K562 (cell line): ENCODE data around the gene PSG6. TPM values are rescaled to one million over a fixed set of nuclear protein-coding genes. Genes with fewer than 3 reads are reported as not detected.
A peak's percentile ranks its signal among the peaks of the same experiment; 100 is the strongest.
"Not testable (repeated sequence)": the region's sequence is repeated elsewhere in the genome, so short reads cannot be mapped to it uniquely, and the experiment has no call there.

ENCODE experiments used
- ATAC-seq: fragments of 200-7000 bp; cut with Tn5 transposase; 3 replicates; pipeline ENCODE4 v1.9.1; 2020; ENCODE audit warnings: moderate library complexity
- BruUV-seq: library from RNA; stranded (reverse); fragments of 400-500 nt; replicated peaks from 2 replicates; lab custom pipeline; 2021; lab: Mats Ljungman, UMichigan
- CTCF ChIA-PET: fragments of 300-600 bp; formaldehyde crosslinking; extraction: SDS; loops from one replicate; lab custom pipeline; 2021; ENCODE audit warnings: low intra/inter-chr PET ratio; lab: Yijun Ruan, JAX
- POLR2A ChIA-PET: fragments of 300-600, 350-650 bp; sonication (Branson Sonifier 250); formaldehyde crosslinking; extraction: SDS; loops from one replicate; lab custom pipeline; 2021; ENCODE audit warnings: antibody characterized with exemption, inconsistent platforms; lab: Yijun Ruan, JAX
- DNase-seq, 4 experiments: peaks; one replicate each; pipeline versions ENCODE4 v3.0.0 to v3.0.0-alpha.2; 2011 to 2018; ENCODE audit warnings: low spot score in 3 of 4, mixed read lengths in 3 of 4; ENCODE audit errors: extremely low read depth in 1 of 4
- FAIRE-seq: peaks from 2 replicates; lab custom pipeline; 2011; peaks lifted over from hg19 to GRCh38; lab: Jason Lieb, UNC
- H2AFZ ChIP-seq: 2 replicates; pipeline ENCODE4 v1.6.0; 2011; ENCODE audit warnings: low read depth, low read length, control low read depth, inconsistent platforms
- H3K27ac ChIP-seq: fragments of 200-600 bp; 3 replicates; pipeline ENCODE4 v1.8.0; 2011; ENCODE audit warnings: low read depth, mild to moderate bottlenecking, control low read depth, inconsistent platforms, low read length, moderate library complexity, mixed read lengths; ENCODE audit errors: extremely low read depth
- H3K27me3 ChIP-seq, 2 experiments: fragments of 300-600 bp in 1 of 2; 2 replicates in 1 of 2; 3 replicates in 1 of 2; pipeline versions ENCODE4 v1.6.0 to v1.8.0; 2011; ENCODE audit warnings: inconsistent platforms in 2 of 2, low read length in 2 of 2, mild to moderate bottlenecking in 1 of 2, mixed read lengths in 1 of 2, moderate library complexity in 1 of 2; ENCODE audit not compliant: control insufficient read depth in 2 of 2, insufficient read depth in 2 of 2
- H3K36me3 ChIP-seq: fragments of 300-600 bp; 3 replicates; pipeline ENCODE4 v1.8.0; 2011; ENCODE audit warnings: mild to moderate bottlenecking, low read length, inconsistent platforms; ENCODE audit not compliant: control insufficient read depth, insufficient read depth
- H3K4me1 ChIP-seq, 2 experiments: fragments of 200-600 bp in 1 of 2; replicated peaks in 1 of 2; 2 replicates in 1 of 2; 3 replicates in 1 of 2; pipeline versions ENCODE4 v1.5.1 to v1.8.0; 2011; ENCODE audit warnings: inconsistent platforms in 2 of 2, low read length in 2 of 2, mild to moderate bottlenecking in 1 of 2, mixed read lengths in 1 of 2, moderate library complexity in 1 of 2; ENCODE audit not compliant: control insufficient read depth in 2 of 2, insufficient read depth in 2 of 2
- H3K4me2 ChIP-seq: 2 replicates; pipeline ENCODE4 v1.6.1; 2011; ENCODE audit warnings: low read length, control low read depth, inconsistent platforms, mixed read lengths; ENCODE audit not compliant: insufficient read depth
- H3K4me3 ChIP-seq: fragments of 200-600 bp; sonication (generic), shearing (Covaris generic); 2 replicates; pipeline ENCODE4 v1.5.1; 2016; ENCODE audit warnings: control low read depth, inconsistent platforms
- H3K79me2 ChIP-seq: fragments of 200-600 bp; 3 replicates; pipeline ENCODE4 v1.8.0; 2011; ENCODE audit warnings: low read length, inconsistent platforms; ENCODE audit not compliant: control insufficient read depth, insufficient read depth
- H3K9ac ChIP-seq, 2 experiments: 2 replicates each; pipeline versions ENCODE4 v1.6.0 to v1.6.1; 2011; ENCODE audit warnings: low read depth in 2 of 2, low read length in 2 of 2, control low read depth in 1 of 2, inconsistent platforms in 1 of 2, mild to moderate bottlenecking in 1 of 2, mixed read lengths in 1 of 2; ENCODE audit not compliant: insufficient read depth in 1 of 2
- H3K9me1 ChIP-seq: one replicate; pipeline ENCODE4 v1.6.0; 2011; ENCODE audit warnings: inconsistent platforms, mild to moderate bottlenecking, low read length, moderate library complexity; ENCODE audit not compliant: control insufficient read depth, insufficient read depth
- H3K9me3 ChIP-seq: replicated peaks from 2 replicates; pipeline ENCODE4 v1.5.1; 2011; ENCODE audit warnings: low read depth, low read length, inconsistent platforms; ENCODE audit not compliant: control insufficient read depth, insufficient read depth
- H4K20me1 ChIP-seq: replicated peaks from 2 replicates; pipeline ENCODE4 v1.6.1; 2011; ENCODE audit warnings: low read length, inconsistent platforms, mixed read lengths; ENCODE audit not compliant: control insufficient read depth, insufficient read depth
- CAMTA2 ChIP-seq: fragments of 250-450 bp; sonication (Bioruptor Pico); conservative IDR thresholded peaks from 2 replicates; pipeline ENCODE4 v1.5.1; 2022
- CTCF ChIP-seq, 3 experiments: IDR thresholded peaks in 2 of 3; conservative IDR thresholded peaks in 1 of 3; 2 replicates each; pipeline ENCODE4 v1.5.1; 2011 to 2012; ENCODE audit warnings: low read length in 3 of 3, mild to moderate bottlenecking in 3 of 3, control low read depth in 2 of 3, improper control_type of control experiment in 1 of 3, inconsistent platforms in 1 of 3, low read depth in 1 of 3, mixed read lengths in 1 of 3, moderate library complexity in 1 of 3; ENCODE audit not compliant: insufficient read depth in 2 of 3
- KDM4B ChIP-seq, 2 experiments: fragments of 450-650 bp in 1 of 2; sonication (generic) in 1 of 2; IDR thresholded peaks; 2 replicates each; pipeline ENCODE4 v1.6.1; 2016 to 2017; ENCODE audit warnings: borderline replicate concordance in 2 of 2, antibody characterized with exemption in 1 of 2, low read depth in 1 of 2, mild to moderate bottlenecking in 1 of 2
- NR2F6 ChIP-seq: fragments of 450-650 bp; formaldehyde crosslinking; IDR thresholded peaks from 2 replicates; pipeline ENCODE4 v1.4.0; 2020; ENCODE audit warnings: mild to moderate bottlenecking
- POLR2H ChIP-seq: IDR thresholded peaks from 2 replicates; pipeline ENCODE4 v1.6.1; 2016; ENCODE audit warnings: missing genetic modification characterization, low read depth, mild to moderate bottlenecking, control low read depth, missing compliant biosample characterization, moderate library complexity
- SMARCA4 ChIP-seq: fragments of 450-650 bp; IDR thresholded peaks from 2 replicates; pipeline ENCODE4 v1.6.1; 2016
- ZKSCAN3 ChIP-seq: fragments of 250-450 bp; sonication (Bioruptor Pico); IDR thresholded peaks from 2 replicates; pipeline ENCODE4 v1.4.0; 2020
- ZNF146 ChIP-seq: IDR thresholded peaks from one replicate; pipeline ENCODE4 v1.6.1; 2018; ENCODE audit warnings: missing compliant biosample characterization; ENCODE audit not compliant: unreplicated experiment
- ZNF408 ChIP-seq: fragments of 250-450 bp; sonication (Bioruptor Pico); IDR thresholded peaks from 2 replicates; pipeline ENCODE4 v1.4.0; 2020; ENCODE audit warnings: low read depth, mild to moderate bottlenecking, moderate library complexity
- WGBS: fragments of 100-300 bp; shearing (Covaris generic); methylation state at CpG from one replicate; pipeline ENCODE4 v1.1.6; 2016; ENCODE audit warnings: low coverage, mixed read lengths; ENCODE audit not compliant: insufficient coverage; ENCODE audit errors: missing lambda C conversion rate; 5-methylcytosine and 5-hydroxymethylcytosine counted together
- in situ Hi-C: fragments of 300-500 bp; cut with MboI; formaldehyde crosslinking; loops from 4 replicates; pipeline ENCODE4 v1.15.0; 2018; ENCODE audit warnings: inconsistent platforms, mixed read lengths
- intact Hi-C: fragments of 100-400 bp; cut with micrococcal nuclease; formaldehyde crosslinking; loops from 2 replicates; pipeline ENCODE4 v1.14.2; 2022
- polyA plus RNA-seq, 8 experiments: library from polyadenylated mRNA; depleted of rRNA in 4 of 8; stranded (reverse) in 5 of 8; unstranded in 3 of 8; fragments of >200 nt; fragmentation: Nextera tagmentation in 2 of 8; fragmentation: Illumina TruSeq in 1 of 8; extraction: Ambion mirVana in 2 of 8; extraction: Trizol in 1 of 8; gene quantifications; 2 replicates each; pipeline versions ENCODE4 v1.2.1 to v1.2.3, GENCODE V29; 2011 to 2014; ENCODE audit warnings: inconsistent platforms in 1 of 8, missing spikeins in 1 of 8
- total RNA-seq, 7 experiments: library from RNA; depleted of rRNA in 6 of 7; stranded (reverse); fragments of >200 nt in 6 of 7; fragmentation: Illumina TruSeq in 2 of 7; extraction: Trizol in 2 of 7; gene quantifications; 2 replicates each; pipeline versions ENCODE4 v1.2.1 to v1.2.3, GENCODE V29; 2011 to 2021; ENCODE audit warnings: low replicate concordance in 1 of 7

The PSG6 gene
- total and polyA plus RNA-seq, 9 of the 15 experiments (the other 6 are each of a cell fraction or from before 2014, with no cell fraction given): not detected

GRCh38 chr19:42857544-42857867 is 60.2 kb downstream of the PSG6 start (continued):
- TF ChIP-seq ZKSCAN3 (CRISPR knock-in tag) (no peak), NR2F6 (CRISPR knock-in tag) (no peak), ZNF408 (CRISPR knock-in tag) (no peak), ZNF146 (CRISPR knock-in tag) (no peak), KDM4B (IDR thresholded peaks at IDR 0.05; ENCODE audit: borderline replicate concordance in 2 of 2, low read depth in 1 of 2) (no peak), SMARCA4 (no peak), POLR2H (no peak), CAMTA2 (CRISPR knock-in tag) (no peak)

- H3K9me1 ChIP-seq, FAIRE-seq, ATAC-seq, H2AFZ ChIP-seq, intact Hi-C loops, H3K27ac ChIP-seq, H3K4me1 ChIP-seq, H3K9me3 ChIP-seq, H3K9ac ChIP-seq, CTCF ChIA-PET, H3K4me2 ChIP-seq, BruUV-seq, in situ Hi-C loops, H3K79me2 ChIP-seq, H3K36me3 ChIP-seq, POLR2A ChIA-PET, H3K27me3 ChIP-seq, H4K20me1 ChIP-seq, H3K4me3 ChIP-seq: not testable (repeated sequence)
- peak; percentile 50 to 76 (median 71) for TF ChIP-seq CTCF (IDR thresholded peaks at IDR 0.05 in 2 of 3, conservative IDR thresholded peaks at IDR 0.05 in 1 of 3; ENCODE audit: insufficient read depth in 2 of 3, low read depth in 1 of 3, low read length in 3 of 3)
- DNase-seq: peak; percentile 4 to 9 (median 6)
- WGBS: 2% methylated on average over 17 of the region's 19 CpGs
These were observed 60.7 kb downstream of the PSG6 start for GRCh38 chr19:42856866-42857543.
